HG02642 (cell line): Measurements from ENCODE around the gene C1orf53.

Experiments used
- ATAC-seq: cut with Tn5 transposase; IDR thresholded peaks from one replicate; pipeline ENCODE4 v1.9.1; 2021; ENCODE audit warnings: mild to moderate bottlenecking; ENCODE audit not compliant: unreplicated experiment, poor library complexity

The C1orf53 gene

DNA sequence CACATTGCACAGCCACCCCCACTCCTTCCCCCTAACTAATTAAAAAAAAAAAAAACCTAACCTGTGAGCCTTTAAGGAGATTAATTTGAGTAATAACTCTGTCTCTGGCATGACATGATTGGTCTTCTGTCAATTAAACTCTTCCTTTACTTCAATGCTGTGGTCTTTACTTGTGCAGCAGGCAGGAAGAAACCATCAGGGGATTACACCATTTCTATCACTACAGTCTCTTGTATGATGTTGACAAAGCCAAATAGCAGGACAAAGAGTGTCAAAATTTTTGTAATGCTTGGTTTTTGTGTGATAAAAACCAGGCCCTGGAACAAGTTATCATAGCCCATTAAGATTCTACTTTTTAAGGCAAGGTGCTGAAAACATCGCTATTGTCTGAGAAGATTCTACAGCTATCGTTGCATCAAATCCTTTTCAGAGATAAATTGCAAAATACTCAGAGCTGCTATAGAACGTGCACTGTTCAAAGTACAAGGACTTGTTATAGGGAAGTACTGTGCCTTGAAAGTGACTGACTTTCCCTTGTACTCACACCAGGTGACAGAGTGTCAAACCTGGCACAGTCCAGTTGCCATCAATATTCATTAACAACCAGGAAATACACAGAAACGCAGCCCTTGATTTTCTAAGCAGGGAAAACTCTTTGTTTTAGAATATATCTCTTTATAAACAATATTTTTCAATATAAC lies 52.4 kb downstream of the C1orf53 start:
- no peak for ATAC-seq

DNA sequence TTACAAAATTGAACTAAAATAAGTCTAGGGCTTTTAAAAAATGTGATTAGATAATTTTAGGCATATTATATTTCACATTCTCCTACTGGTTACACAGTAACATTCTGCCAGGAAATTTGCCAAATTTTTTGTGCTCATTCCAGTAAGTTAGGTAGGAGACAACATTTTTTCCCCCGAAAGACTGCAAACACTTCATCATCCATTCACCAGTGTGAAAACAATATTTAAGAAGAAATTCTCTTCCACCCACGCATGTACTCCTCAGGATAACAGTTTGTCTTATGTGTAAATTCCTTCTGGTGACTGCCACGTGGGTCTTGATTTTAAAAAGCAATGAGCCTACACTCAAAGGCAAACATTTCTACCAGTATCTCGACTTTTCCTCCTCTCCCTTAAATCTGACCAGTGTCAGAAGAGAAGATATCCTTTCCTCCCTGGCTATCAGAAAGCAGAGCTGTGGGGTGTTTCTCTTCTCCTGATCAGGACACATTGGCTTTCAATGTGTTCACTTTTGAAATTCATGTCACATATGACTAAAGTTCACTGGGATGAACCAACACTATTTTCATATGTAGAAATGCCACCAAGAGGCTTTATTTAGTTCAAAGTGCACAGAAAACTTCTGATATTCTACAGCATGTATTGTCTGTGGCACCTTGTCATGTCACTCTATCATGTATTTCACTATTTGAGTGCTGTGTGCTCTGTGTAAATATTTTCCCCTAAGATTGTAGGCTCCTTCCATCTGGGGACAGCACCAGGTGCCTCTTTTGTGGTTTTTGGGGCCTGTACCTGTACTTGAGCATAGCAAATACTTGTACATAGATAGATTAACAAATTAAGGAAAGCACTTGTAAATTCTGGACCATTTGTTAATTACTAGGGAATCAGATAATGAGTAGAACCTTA lies 53.3 kb downstream of the C1orf53 start:
- no peak for ATAC-seq
